Astrocyte of the spinal cord (primary cell): Measurements from ENCODE around the gene CYP3A4.
"Not testable (repeated sequence)": the region's sequence is repeated elsewhere in the genome, so short reads cannot be mapped to it uniquely, and the experiment has no call there.

ENCODE experiments used
- DNase-seq: peaks from one replicate; pipeline ENCODE4 v3.0.0; 2011; ENCODE audit warnings: low read depth, low spot score
- H3K4me3 ChIP-seq: 2 replicates; pipeline ENCODE4 v1.5.1; 2011; ENCODE audit warnings: low read depth, mild to moderate bottlenecking, low read length, moderate library complexity
- CTCF ChIP-seq: IDR thresholded peaks from 2 replicates; pipeline ENCODE4 v1.5.1; 2012; ENCODE audit warnings: low read depth, mild to moderate bottlenecking, low read length, inconsistent platforms
- in situ Hi-C: cut with HindIII; loops from 2 replicates; pipeline ENCODE4 v1.10.0; 2017; ENCODE audit warnings: low sequenced_read_pairs

CYP3A4 gene

GRCh38 chr7:99772565-99772964 lies 11.4 kb downstream of the CYP3A4 start:
- no peak overlapping the region for H3K4me3 ChIP-seq
- no peak for DNase-seq
- no peak for TF ChIP-seq CTCF
- in situ Hi-C loops: no loop called here

- in situ Hi-C loops, DNase-seq, H3K4me3 ChIP-seq: not testable (repeated sequence)
These were observed 14.5 kb downstream of the CYP3A4 start for GRCh38 chr7:99769494-99769893.

GRCh38 chr7:99768471-99768870 lies 15.5 kb downstream of the CYP3A4 start:
- in situ Hi-C loops: no loop called here

GRCh38 chr7:99767662-99768061 lies 16.3 kb downstream of the CYP3A4 start:
- no peak for TF ChIP-seq CTCF
- H3K4me3 ChIP-seq: no peak overlapping the region
- in situ Hi-C loops: no loop called here
- DNase-seq: no peak

More at GRCh38 chr7:99768471-99768870, 15.5 kb downstream of the CYP3A4 start:
- no peak overlapping the region for H3K4me3 ChIP-seq
- DNase-seq: no peak
- no peak for TF ChIP-seq CTCF

- no peak for TF ChIP-seq CTCF
- no peak for DNase-seq
- no peak overlapping the region for H3K4me3 ChIP-seq
- in situ Hi-C loops: no loop called here
These were observed 17.4 kb downstream of the CYP3A4 start for GRCh38 chr7:99766484-99767099.

GRCh38 chr7:99764478-99764877 lies 19.5 kb downstream of the CYP3A4 start:
- in situ Hi-C loops: no loop called here
- DNase-seq: no peak
- H3K4me3 ChIP-seq: no peak overlapping the region
- no peak for TF ChIP-seq CTCF

- DNase-seq: peak; percentile 74
- in situ Hi-C loops: no loop called here
- TF ChIP-seq CTCF: no peak
- H3K4me3 ChIP-seq: no peak overlapping the region
These were observed 21.2 kb downstream of the CYP3A4 start for GRCh38 chr7:99762680-99763327.
